H1 (cell line): Measurements from ENCODE around the gene ARHGAP15. TPM values are rescaled to one million over a fixed set of nuclear protein-coding genes. Genes with fewer than 3 reads are reported as not detected.

Experiments
- CTCF ChIA-PET: fragments of 300-600 bp; sonication (Branson Sonifier 250); formaldehyde crosslinking; loops from one replicate; lab custom pipeline; 2021; ENCODE audit not compliant: partially characterized antibody; lab: Charles Lee
- POLR2A ChIA-PET: fragments of 300-600 bp; sonication (Branson Sonifier 250); formaldehyde crosslinking; loops from one replicate; lab custom pipeline; 2021; ENCODE audit warnings: inconsistent platforms; ENCODE audit not compliant: partially characterized antibody; lab: Charles Lee
- DNase-seq, 2 experiments: peaks; one replicate each; pipeline versions ENCODE4 v3.0.0 to v3.0.0-alpha.2; 2010 to 2022; ENCODE audit warnings: low spot score in 2 of 2, low read depth in 1 of 2, mixed read lengths in 1 of 2
- FAIRE-seq: peaks from 2 replicates; lab custom pipeline; 2011; peaks lifted over from hg19 to GRCh38; lab: Jason Lieb, UNC
- H2AFZ ChIP-seq: 2 replicates; pipeline ENCODE4 v1.8.1; 2012; ENCODE audit warnings: low read length, inconsistent platforms
- H2AK5ac ChIP-seq: 2 replicates; pipeline ENCODE4 v1.6.1; 2013; ENCODE audit warnings: low read depth, low read length
- H2BK120ac ChIP-seq: replicated peaks from 2 replicates; pipeline ENCODE3; 2013; ENCODE audit warnings: low read depth, low read length, inconsistent platforms
- H2BK12ac ChIP-seq: 2 replicates; pipeline ENCODE4 v1.6.1; 2013; ENCODE audit warnings: low read depth, low read length
- H2BK15ac ChIP-seq: 2 replicates; pipeline ENCODE4 v1.6.1; 2013; ENCODE audit warnings: low read length
- H2BK20ac ChIP-seq: 2 replicates; pipeline ENCODE4 v1.6.1; 2013; ENCODE audit warnings: low read length
- H2BK5ac ChIP-seq: 2 replicates; pipeline ENCODE4 v1.6.1; 2013; ENCODE audit warnings: low read depth, low read length
- H3K14ac ChIP-seq: 2 replicates; pipeline ENCODE4 v1.6.1; 2013; ENCODE audit warnings: inconsistent platforms; ENCODE audit not compliant: insufficient read length
- H3K18ac ChIP-seq: 2 replicates; pipeline ENCODE4 v1.6.1; 2013; ENCODE audit warnings: low read length; ENCODE audit errors: extremely low read depth
- H3K23ac ChIP-seq: 2 replicates; pipeline ENCODE4 v1.6.1; 2013; ENCODE audit warnings: inconsistent platforms; ENCODE audit not compliant: insufficient read length
- H3K23me2 ChIP-seq: 2 replicates; pipeline ENCODE4 v1.6.1; 2013; ENCODE audit warnings: low read depth, low read length
- H3K27ac ChIP-seq: 2 replicates; pipeline ENCODE4 v1.6.1; 2011; ENCODE audit warnings: low read depth, low read length, inconsistent platforms
- H3K27me3 ChIP-seq, 4 experiments: replicated peaks in 1 of 4; 1 replicate in 1 of 4; 2 replicates in 3 of 4; pipeline versions ENCODE4 v1.6.1 to v1.8.1; 2011 to 2013; ENCODE audit warnings: low read length in 3 of 4, mild to moderate bottlenecking in 3 of 4, inconsistent platforms in 2 of 4, mixed read lengths in 2 of 4, moderate library complexity in 1 of 4; ENCODE audit not compliant: control insufficient read depth in 3 of 4, insufficient read depth in 3 of 4; ENCODE audit errors: extremely low read depth in 1 of 4
- H3K36me3 ChIP-seq, 4 experiments: 2 replicates each; pipeline versions ENCODE4 v1.6.1 to v1.8.1; 2011 to 2013; ENCODE audit warnings: mild to moderate bottlenecking in 4 of 4, low read length in 3 of 4, moderate library complexity in 2 of 4, control low read depth in 1 of 4, inconsistent platforms in 1 of 4; ENCODE audit not compliant: insufficient read depth in 4 of 4, control insufficient read depth in 2 of 4
- H3K4ac ChIP-seq: replicated peaks from 2 replicates; pipeline ENCODE3; 2013; ENCODE audit warnings: low read length, low read depth, mixed read lengths, inconsistent platforms; ENCODE audit not compliant: insufficient read length
- H3K4me1 ChIP-seq, 4 experiments: replicated peaks in 1 of 4; 1 replicate in 1 of 4; 2 replicates in 3 of 4; pipeline versions ENCODE4 v1.6.1 to v1.8.1; 2011 to 2013; ENCODE audit warnings: low read length in 3 of 4, inconsistent platforms in 2 of 4, mixed read lengths in 1 of 4; ENCODE audit not compliant: insufficient read depth in 4 of 4, control insufficient read depth in 3 of 4
- H3K4me2 ChIP-seq, 2 experiments: 2 replicates each; pipeline versions ENCODE4 v1.6.1 to v1.8.1; 2011 to 2013; ENCODE audit warnings: low read depth in 2 of 2, low read length in 2 of 2, control low read depth in 1 of 2, inconsistent platforms in 1 of 2, mild to moderate bottlenecking in 1 of 2; ENCODE audit not compliant: insufficient read depth in 1 of 2
- H3K4me3 ChIP-seq, 4 experiments: fragments of 200-600, 300-600 bp in 1 of 4; sonication (generic), shearing (Covaris generic), sonication (Bioruptor Twin) in 1 of 4; 2 replicates each; pipeline versions ENCODE4 v1.5.1 to v1.8.1; 2011 to 2016; ENCODE audit warnings: low read length in 4 of 4, low read depth in 3 of 4, control low read depth in 2 of 4, inconsistent platforms in 2 of 4, mild to moderate bottlenecking in 2 of 4, mixed read lengths in 1 of 4, moderate library complexity in 1 of 4; ENCODE audit not compliant: insufficient read depth in 2 of 4; ENCODE audit errors: extremely low read depth in 1 of 4
- H3K56ac ChIP-seq: replicated peaks from 2 replicates; pipeline ENCODE3; 2013; ENCODE audit warnings: low read depth, mild to moderate bottlenecking, mixed read lengths, low read length, inconsistent platforms; ENCODE audit not compliant: insufficient read length
- H3K79me1 ChIP-seq: 2 replicates; pipeline ENCODE4 v1.6.1; 2013; ENCODE audit warnings: low read depth, low read length, control low read depth
- H3K79me2 ChIP-seq, 2 experiments: 2 replicates each; pipeline versions ENCODE4 v1.6.1 to v1.8.1; 2012 to 2013; ENCODE audit warnings: low read length in 2 of 2, mild to moderate bottlenecking in 2 of 2, inconsistent platforms in 1 of 2; ENCODE audit not compliant: insufficient read depth in 2 of 2, control insufficient read depth in 1 of 2
- H3K9ac ChIP-seq, 4 experiments: replicated peaks in 1 of 4; 1 replicate in 1 of 4; 2 replicates in 3 of 4; pipeline versions ENCODE4 v1.6.1 to v1.8.1; 2011 to 2013; ENCODE audit warnings: low read depth in 3 of 4, low read length in 3 of 4, control low read depth in 2 of 4, mild to moderate bottlenecking in 2 of 4, moderate library complexity in 2 of 4, inconsistent platforms in 1 of 4; ENCODE audit errors: extremely low read depth in 1 of 4
- H3K9me3 ChIP-seq, 2 experiments: 2 replicates each; pipeline versions ENCODE4 v1.6.1 to v1.8.1; 2012 to 2013; ENCODE audit warnings: mild to moderate bottlenecking in 2 of 2, moderate library complexity in 2 of 2, control low read depth in 1 of 2, inconsistent platforms in 1 of 2, low read depth in 1 of 2, low read length in 1 of 2, mixed read lengths in 1 of 2; ENCODE audit not compliant: insufficient read depth in 2 of 2
- H4K20me1 ChIP-seq, 2 experiments: replicated peaks in 1 of 2; 2 replicates each; pipeline versions ENCODE3 to v1.8.1; 2011 to 2013; ENCODE audit warnings: inconsistent platforms in 2 of 2, low read length in 2 of 2, mild to moderate bottlenecking in 1 of 2; ENCODE audit not compliant: insufficient read depth in 2 of 2, control insufficient read depth in 1 of 2
- H4K5ac ChIP-seq: 2 replicates; pipeline ENCODE4 v1.6.1; 2013; ENCODE audit warnings: low read length, low read depth, mixed read lengths, inconsistent platforms; ENCODE audit not compliant: insufficient read length
- H4K8ac ChIP-seq: 2 replicates; pipeline ENCODE4 v1.8.0; 2013; ENCODE audit warnings: mild to moderate bottlenecking, moderate library complexity, low read length, inconsistent platforms; ENCODE audit not compliant: insufficient read depth; ENCODE audit errors: extremely low read depth
- H4K91ac ChIP-seq: replicated peaks from 2 replicates; pipeline ENCODE3; 2013; ENCODE audit warnings: low read length, mixed read lengths, inconsistent platforms; ENCODE audit not compliant: insufficient read length
- BACH1 ChIP-seq: IDR thresholded peaks from 2 replicates; pipeline ENCODE4 v1.6.1; 2012; ENCODE audit warnings: low read length, improper control_type of control experiment
- EP300 ChIP-seq, 2 experiments: IDR thresholded peaks; 1 replicate in 1 of 2; 2 replicates in 1 of 2; pipeline ENCODE4 v1.6.1; 2011 to 2012; ENCODE audit warnings: low read depth in 2 of 2, low read length in 2 of 2, mild to moderate bottlenecking in 2 of 2, borderline replicate concordance in 1 of 2, inconsistent platforms in 1 of 2, moderate library complexity in 1 of 2
- FOSL1 ChIP-seq: IDR thresholded peaks from 2 replicates; pipeline ENCODE4 v1.6.1; 2011; ENCODE audit warnings: mild to moderate bottlenecking, low read depth, low read length, moderate library complexity; ENCODE audit not compliant: insufficient read depth
- POLR2AphosphoS5 ChIP-seq: IDR thresholded peaks from 2 replicates; pipeline ENCODE4 v1.6.1; 2011; ENCODE audit warnings: low read depth, low read length
- RNF2 ChIP-seq: fragments of 200-900, 300-1000 bp; sonication (generic); IDR thresholded peaks from 2 replicates; pipeline ENCODE4 v1.7.1; 2016; ENCODE audit warnings: borderline replicate concordance, low read depth, mild to moderate bottlenecking, antibody characterized with exemption, low read length; ENCODE audit not compliant: poor library complexity, severe bottlenecking; ENCODE audit errors: missing control alignments
- SP4 ChIP-seq: IDR thresholded peaks from 2 replicates; pipeline ENCODE4 v1.6.1; 2012; ENCODE audit warnings: low read length, inconsistent platforms
- WGBS, 2 experiments: shearing (Covaris generic) in 1 of 2; methylation state at CpG; one replicate each; pipeline versions ENCODE4 v1.1.6 to v1.1.7; 2013 to 2015; ENCODE audit warnings: low lambda C conversion rate in 2 of 2, mixed read lengths in 2 of 2, inconsistent platforms in 1 of 2, low coverage in 1 of 2, missing lambda C conversion rate in 1 of 2; ENCODE audit not compliant: insufficient replicate concordance in 2 of 2, insufficient coverage in 1 of 2, insufficient read length in 1 of 2; ENCODE audit errors: extremely low coverage in 1 of 2, missing lambda C conversion rate in 1 of 2; 5-methylcytosine and 5-hydroxymethylcytosine counted together
- polyA plus RNA-seq, 7 experiments: library from polyadenylated mRNA; depleted of rRNA in 3 of 7; stranded (reverse) in 5 of 7; unstranded in 2 of 7; fragments of >200 nt in 5 of 7; fragments of 200-250 nt in 2 of 7; gene quantifications; 1 replicate in 5 of 7; 2 replicates in 1 of 7; 4 replicates in 1 of 7; pipeline versions ENCODE4 v1.2.1 to v1.2.3, GENCODE V29; 2011 to 2013; ENCODE audit warnings: missing spikeins in 2 of 7, mixed read lengths in 2 of 7
- total RNA-seq: library from RNA; stranded (reverse); fragmentation: NEBNext Ultra II Directional; extraction: Animal tissue kit (Norgen Biotek cat#: 25700); gene quantifications from 2 replicates; pipeline ENCODE4 v1.2.1, GENCODE V29; 2021
- TF ChIP-seq, protein P1 (sequence below): IDR thresholded peaks from 2 replicates; pipeline ENCODE4 v1.6.1; 2012; ENCODE audit warnings: inconsistent platforms
- TF ChIP-seq, protein P2 (sequence below): IDR thresholded peaks from 2 replicates; pipeline ENCODE4 v1.6.1; 2011; ENCODE audit warnings: low read length, improper control_type of control experiment
- TF ChIP-seq, protein P3 (sequence below), 3 experiments: IDR thresholded peaks; 1 replicate in 2 of 3; 2 replicates in 1 of 3; pipeline versions ENCODE4 v1.5.1 to v1.6.1; 2011; ENCODE audit warnings: low read length in 3 of 3, mild to moderate bottlenecking in 3 of 3, inconsistent platforms in 2 of 3, low read depth in 1 of 3, moderate library complexity in 1 of 3; ENCODE audit not compliant: insufficient read depth in 1 of 3; ENCODE audit errors: control extremely low read depth in 1 of 3

The ARHGAP15 gene
- total and polyA plus RNA-seq, 2 of the 8 experiments (the other 6 are each of a cell fraction or from before 2014, with no cell fraction given), result not detected

DNA sequence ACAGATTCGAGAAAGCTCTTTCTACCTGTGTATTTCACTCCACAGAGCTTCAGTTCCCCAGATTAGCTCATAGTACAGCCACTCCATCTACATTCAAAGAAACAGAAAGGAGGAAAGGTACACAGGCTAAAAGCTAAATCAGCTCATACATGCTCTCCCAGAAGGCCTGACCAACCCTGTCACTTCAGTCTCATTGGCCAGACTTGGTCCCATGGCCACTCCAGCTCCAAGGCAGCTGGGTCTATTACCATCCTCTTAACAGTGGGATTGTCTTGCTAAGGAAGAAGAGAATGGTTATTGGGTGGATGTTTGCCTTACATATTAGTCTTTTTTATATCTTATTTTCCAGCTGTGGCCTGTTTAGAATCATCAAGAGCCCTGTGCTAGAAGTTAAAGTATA lies 572.6 kb downstream of the ARHGAP15 start:
- Histone ChIP-seq H3K14ac (no peak overlapping the region), H3K79me1 (no peaks in the 10 kb centered on the region), H3K4me2 (no peak overlapping the region), H4K5ac (no peak overlapping the region), H2BK120ac (no peak overlapping the region), H3K4ac (no peak overlapping the region), H3K23me2 (no peaks in the 10 kb centered on the region), H3K36me3 (no peaks in the 10 kb centered on the region), H2AK5ac (no peak overlapping the region), H4K8ac (no peak overlapping the region), H3K56ac (no peak overlapping the region), H2AFZ (0 out of 2 replicates have a peak overlapping the region, but pooled peaks have one; percentile 7), H2BK12ac (no peak overlapping the region), H3K18ac (no peak overlapping the region), H3K9me3 (no peaks in the 10 kb centered on the region), H3K27ac (no peak overlapping the region), H2BK5ac (no peak overlapping the region), H4K91ac (no peak overlapping the region), H3K9ac (no peak overlapping the region), H3K4me3 (no peak overlapping the region), H2BK15ac (no peak overlapping the region), H4K20me1 (no peaks in the 10 kb centered on the region), H3K4me1 (no peaks in the 10 kb centered on the region; a peak in 1 of 7 replicates), H3K23ac (no peak overlapping the region), H3K27me3 (no peaks in the 10 kb centered on the region), H2BK20ac (0 out of 2 replicates have a peak overlapping the region, but pooled peaks have one; percentile 19), H3K79me2 (no peaks in the 10 kb centered on the region)
- FAIRE-seq, result no peak
- POLR2A ChIA-PET, result no interaction called here
- 100% methylated on average over 1 of the region's 1 CpG; no CpG with 5 or more reads in 1 of the 2 experiments for WGBS, 2 experiments
- no peak for DNase-seq
- CTCF ChIA-PET, result interaction anchor here (0.7 to 1.5 kb wide), 4 partner anchors 10 to 128 kb away, joined by 3 to 4 read pairs (median 4); no protein-coding TSS in a partner anchor
- TF ChIP-seq POLR2AphosphoS5 (no peak), SP4 (no peak), FOSL1 (no peak), RNF2 (no peak), BACH1 (no peak), EP300 (IDR thresholded peaks at IDR 0.05; ENCODE audit: borderline replicate concordance in 1 of 2, low read depth in 2 of 2, low read length in 2 of 2) (no peak)
- TF ChIP-seq, protein P1, sequence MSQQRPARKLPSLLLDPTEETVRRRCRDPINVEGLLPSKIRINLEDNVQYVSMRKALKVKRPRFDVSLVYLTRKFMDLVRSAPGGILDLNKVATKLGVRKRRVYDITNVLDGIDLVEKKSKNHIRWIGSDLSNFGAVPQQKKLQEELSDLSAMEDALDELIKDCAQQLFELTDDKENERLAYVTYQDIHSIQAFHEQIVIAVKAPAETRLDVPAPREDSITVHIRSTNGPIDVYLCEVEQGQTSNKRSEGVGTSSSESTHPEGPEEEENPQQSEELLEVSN, result no peak
- TF ChIP-seq, protein P2, sequence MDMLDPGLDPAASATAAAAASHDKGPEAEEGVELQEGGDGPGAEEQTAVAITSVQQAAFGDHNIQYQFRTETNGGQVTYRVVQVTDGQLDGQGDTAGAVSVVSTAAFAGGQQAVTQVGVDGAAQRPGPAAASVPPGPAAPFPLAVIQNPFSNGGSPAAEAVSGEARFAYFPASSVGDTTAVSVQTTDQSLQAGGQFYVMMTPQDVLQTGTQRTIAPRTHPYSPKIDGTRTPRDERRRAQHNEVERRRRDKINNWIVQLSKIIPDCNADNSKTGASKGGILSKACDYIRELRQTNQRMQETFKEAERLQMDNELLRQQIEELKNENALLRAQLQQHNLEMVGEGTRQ, result no peak
- TF ChIP-seq, protein P3, sequence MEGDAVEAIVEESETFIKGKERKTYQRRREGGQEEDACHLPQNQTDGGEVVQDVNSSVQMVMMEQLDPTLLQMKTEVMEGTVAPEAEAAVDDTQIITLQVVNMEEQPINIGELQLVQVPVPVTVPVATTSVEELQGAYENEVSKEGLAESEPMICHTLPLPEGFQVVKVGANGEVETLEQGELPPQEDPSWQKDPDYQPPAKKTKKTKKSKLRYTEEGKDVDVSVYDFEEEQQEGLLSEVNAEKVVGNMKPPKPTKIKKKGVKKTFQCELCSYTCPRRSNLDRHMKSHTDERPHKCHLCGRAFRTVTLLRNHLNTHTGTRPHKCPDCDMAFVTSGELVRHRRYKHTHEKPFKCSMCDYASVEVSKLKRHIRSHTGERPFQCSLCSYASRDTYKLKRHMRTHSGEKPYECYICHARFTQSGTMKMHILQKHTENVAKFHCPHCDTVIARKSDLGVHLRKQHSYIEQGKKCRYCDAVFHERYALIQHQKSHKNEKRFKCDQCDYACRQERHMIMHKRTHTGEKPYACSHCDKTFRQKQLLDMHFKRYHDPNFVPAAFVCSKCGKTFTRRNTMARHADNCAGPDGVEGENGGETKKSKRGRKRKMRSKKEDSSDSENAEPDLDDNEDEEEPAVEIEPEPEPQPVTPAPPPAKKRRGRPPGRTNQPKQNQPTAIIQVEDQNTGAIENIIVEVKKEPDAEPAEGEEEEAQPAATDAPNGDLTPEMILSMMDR (IDR thresholded peaks at IDR 0.05; ENCODE audit: control extremely low read depth in 1 of 3, insufficient read depth in 1 of 3, low read depth in 1 of 3, low read length in 3 of 3), result no peak
